ENCODE measurements around the gene PRDX3. TPM values are rescaled to one million over a fixed set of nuclear protein-coding genes. Genes with fewer than 3 reads are reported as not detected.
"Not testable (repeated sequence)": the region's sequence is repeated elsewhere in the genome, so short reads cannot be mapped to it uniquely, and the experiment has no call there.

Gene PRDX3
- total and polyA plus RNA-seq, 7 experiments from 2014 or later: 11.7 to 120 (median 36.7) TPM

- DNase-seq (no peak), ATAC-seq (no peak)
- H3K9me3 ChIP-seq (ENCODE audit: control insufficient read depth in 2 of 3, low read length in 3 of 3): no peaks in the 10 kb centered on the region
- ChIA-PET CTCF (interaction anchor here (0.8 kb wide), 1 partner anchor 46 kb away, joined by 3 read pairs; no protein-coding TSS in a partner anchor), POLR2A (interaction anchor here (1.0 kb wide), 1 partner anchor 12 kb away, joined by 3 read pairs; no protein-coding TSS in a partner anchor)
- H3K4me3 ChIP-seq (ENCODE audit: low read length): no peak overlapping the region
- intact Hi-C loops (cut with micrococcal nuclease): no loop called here
- Mint-ChIP-seq H3K4me1 (peaks cover 0 to 11% (median 0%) of the 10 kb centered on the region in 7 donors), H3K27ac (no peak overlapping the region), H3K9me3 (peaks cover 0 to 3% (median 0%) of the 10 kb centered on the region in 11 donors), H3K4me3 (no peak overlapping the region), H3K27me3 (no peaks in the 10 kb centered on the region), H3K36me3 (peaks cover 13 to 59% (median 31%) of the 10 kb centered on the region in 5 donors)
- no peaks in the 10 kb centered on the region for H3K27me3 ChIP-seq (ENCODE audit: control insufficient read depth in 2 of 2, insufficient read depth in 2 of 2, low read length in 2 of 2)
- peaks cover 0 to 85% (median 3%) of the 10 kb centered on the region in 3 experiments for H3K36me3 ChIP-seq (ENCODE audit: control insufficient read depth in 2 of 3, insufficient read depth in 3 of 3, low read length in 3 of 3)
- no peaks in the 10 kb centered on the region for H3K4me1 ChIP-seq (ENCODE audit: control insufficient read depth in 2 of 2, insufficient read depth in 2 of 2, low read length in 2 of 2)
- H3K27ac ChIP-seq (ENCODE audit: low read depth, low read length): no peak overlapping the region
These were observed 25.6 kb downstream of the PRDX3 start for GRCh38 chr10:119153041-119153440.

DNA sequence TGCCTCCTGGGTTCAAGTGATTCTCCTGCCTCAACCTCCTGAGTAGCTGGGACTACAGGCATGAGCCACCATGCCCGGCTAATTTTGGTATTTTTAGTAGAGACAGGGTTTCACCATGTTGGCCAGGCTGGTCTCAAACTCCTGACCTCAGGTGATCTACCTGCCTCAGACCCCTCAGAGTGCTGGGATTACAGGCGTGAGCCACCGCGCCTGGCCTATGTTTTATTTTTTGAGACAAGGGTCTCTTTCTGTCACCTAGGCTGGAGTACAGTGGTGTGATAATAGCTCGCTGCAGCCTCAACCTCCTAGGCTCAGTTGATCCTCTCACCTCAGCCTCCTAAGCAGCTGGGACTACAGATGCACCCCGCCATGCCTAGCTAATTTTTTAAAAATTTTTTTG is 27.0 kb downstream of the PRDX3 start:
- H3K4me1 ChIP-seq (ENCODE audit: control insufficient read depth in 2 of 2, insufficient read depth in 2 of 2, low read length in 2 of 2); POLR2A ChIA-PET; H3K27ac Mint-ChIP-seq; H3K27me3 Mint-ChIP-seq; H3K4me3 Mint-ChIP-seq; H3K9me3 Mint-ChIP-seq; H3K27ac ChIP-seq (ENCODE audit: low read depth, low read length); intact Hi-C loops (cut with micrococcal nuclease); H3K9me3 ChIP-seq (ENCODE audit: control insufficient read depth in 2 of 3, low read length in 3 of 3); ATAC-seq; H3K27me3 ChIP-seq (ENCODE audit: control insufficient read depth in 2 of 2, insufficient read depth in 2 of 2, low read length in 2 of 2); DNase-seq; H3K4me3 ChIP-seq (ENCODE audit: low read length); H3K4me1 Mint-ChIP-seq: not testable (repeated sequence)
- peaks cover 0 to 90% (median 3%) of the 10 kb centered on the region in 3 experiments for H3K36me3 ChIP-seq (ENCODE audit: control insufficient read depth in 2 of 3, insufficient read depth in 3 of 3, low read length in 3 of 3)
- CTCF ChIA-PET: interaction anchor here (1.2 kb wide), 1 partner anchor 15 kb away, joined by 4 read pairs; no protein-coding TSS in a partner anchor
- H3K36me3 Mint-ChIP-seq: peaks cover 8 to 56% (median 25%) of the 10 kb centered on the region in 5 donors

GRCh38 chr10:119149729-119150128 is 28.9 kb downstream of the PRDX3 start:
- Histone ChIP-seq H3K27me3 (ENCODE audit: control insufficient read depth in 2 of 2, insufficient read depth in 2 of 2, low read length in 2 of 2) (no peaks in the 10 kb centered on the region), H3K9me3 (ENCODE audit: control insufficient read depth in 2 of 3, low read length in 3 of 3) (no peaks in the 10 kb centered on the region), H3K36me3 (ENCODE audit: control insufficient read depth in 2 of 3, insufficient read depth in 3 of 3, low read length in 3 of 3) (peaks cover 0 to 80% (median 3%) of the 10 kb centered on the region in 3 experiments), H3K4me3 (ENCODE audit: low read length) (no peak overlapping the region), H3K4me1 (ENCODE audit: control insufficient read depth in 2 of 2, insufficient read depth in 2 of 2, low read length in 2 of 2) (no peaks in the 10 kb centered on the region), H3K27ac (ENCODE audit: low read depth, low read length) (no peak overlapping the region)
- intact Hi-C loops (cut with micrococcal nuclease): no loop called here
- Mint-ChIP-seq H3K36me3 (peaks cover 4 to 45% (median 21%) of the 10 kb centered on the region in 5 donors), H3K9me3 (peaks cover 0 to 3% (median 0%) of the 10 kb centered on the region in 11 donors), H3K4me3 (no peak overlapping the region), H3K4me1 (peaks cover 0 to 6% (median 0%) of the 10 kb centered on the region in 7 donors), H3K27ac (peak overlapping the region in 1 of 9 donors; percentile 10), H3K27me3 (no peaks in the 10 kb centered on the region)
- ATAC-seq (no peak), DNase-seq (no peak)
- ChIA-PET POLR2A (no interaction called here), CTCF (no interaction called here)

GRCh38 chr10:119149157-119149556 is 29.5 kb downstream of the PRDX3 start:
- intact Hi-C loops (cut with micrococcal nuclease): no loop called here
- ATAC-seq (no peak), DNase-seq (no peak)
- CTCF ChIA-PET: no interaction called here
- Mint-ChIP-seq H3K4me3 (no peak overlapping the region), H3K27ac (peak overlapping the region in 3 of 9 donors; percentile 34 to 58 (median 43)), H3K27me3 (no peaks in the 10 kb centered on the region), H3K9me3 (peaks cover 0 to 3% (median 0%) of the 10 kb centered on the region in 11 donors), H3K36me3 (peaks cover 4 to 39% (median 18%) of the 10 kb centered on the region in 5 donors), H3K4me1 (peaks cover 0 to 6% (median 0%) of the 10 kb centered on the region in 7 donors)
- Histone ChIP-seq H3K36me3 (ENCODE audit: control insufficient read depth in 2 of 3, insufficient read depth in 3 of 3, low read length in 3 of 3) (peaks cover 0 to 74% (median 3%) of the 10 kb centered on the region in 3 experiments), H3K27me3 (ENCODE audit: control insufficient read depth in 2 of 2, insufficient read depth in 2 of 2, low read length in 2 of 2) (no peaks in the 10 kb centered on the region), H3K4me3 (ENCODE audit: low read length) (no peak overlapping the region), H3K27ac (ENCODE audit: low read depth, low read length) (no peak overlapping the region), H3K4me1 (ENCODE audit: control insufficient read depth in 2 of 2, insufficient read depth in 2 of 2, low read length in 2 of 2) (no peaks in the 10 kb centered on the region), H3K9me3 (ENCODE audit: control insufficient read depth in 2 of 3, low read length in 3 of 3) (no peaks in the 10 kb centered on the region)
- POLR2A ChIA-PET: no interaction called here

DNA sequence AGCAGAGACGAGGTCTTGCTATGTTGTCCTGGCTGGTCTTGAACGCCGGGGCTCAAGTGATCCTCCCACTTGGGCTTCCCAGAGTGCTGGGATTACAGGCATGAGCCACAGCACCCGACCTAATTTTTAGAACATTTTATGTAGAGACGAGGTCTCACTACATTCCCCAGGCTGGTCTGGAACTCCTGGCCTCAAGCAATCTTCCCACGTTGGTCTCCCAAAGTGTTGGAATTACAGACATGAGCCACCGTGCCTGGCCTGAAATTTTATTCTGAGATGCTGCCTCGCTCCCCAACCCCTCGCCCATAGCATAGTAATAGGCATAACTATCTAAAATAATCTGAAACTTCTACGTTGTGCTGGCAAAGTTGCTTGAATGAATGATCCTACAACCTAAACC is 35.0 kb downstream of the PRDX3 start:
- intact Hi-C loops (cut with micrococcal nuclease): no loop called here
- no peaks in the 10 kb centered on the region for H3K4me1 ChIP-seq (ENCODE audit: control insufficient read depth in 2 of 2, insufficient read depth in 2 of 2, low read length in 2 of 2)
- CTCF ChIA-PET: no interaction called here

GRCh38 chr10:119140603-119141245 is 37.9 kb downstream of the PRDX3 start:
- no peak overlapping the region for H3K4me3 ChIP-seq (ENCODE audit: low read length)
- no peaks in the 10 kb centered on the region for H3K4me1 ChIP-seq (ENCODE audit: control insufficient read depth in 2 of 2, insufficient read depth in 2 of 2, low read length in 2 of 2)
- no peak for DNase-seq
- H3K27me3 Mint-ChIP-seq: no peaks in the 10 kb centered on the region
- H3K4me3 Mint-ChIP-seq: no peak overlapping the region
- H3K36me3 Mint-ChIP-seq: peaks cover 0 to 25% (median 11%) of the 10 kb centered on the region in 5 donors
- intact Hi-C loops (cut with micrococcal nuclease): no loop called here
- H3K4me1 Mint-ChIP-seq: peaks cover 4 to 19% (median 6%) of the 10 kb centered on the region in 7 donors
- H3K9me3 Mint-ChIP-seq: no peaks in the 10 kb centered on the region
- H3K27ac ChIP-seq (ENCODE audit: low read depth, low read length): no peak overlapping the region
- H3K27me3 ChIP-seq (ENCODE audit: control insufficient read depth in 2 of 2, insufficient read depth in 2 of 2, low read length in 2 of 2): no peaks in the 10 kb centered on the region
- no peaks in the 10 kb centered on the region for H3K9me3 ChIP-seq (ENCODE audit: control insufficient read depth in 2 of 3, low read length in 3 of 3)
- CTCF ChIA-PET: no interaction called here
- POLR2A ChIA-PET: no interaction called here
- peaks cover 0 to 22% (median 0%) of the 10 kb centered on the region in 3 experiments for H3K36me3 ChIP-seq (ENCODE audit: control insufficient read depth in 2 of 3, insufficient read depth in 3 of 3, low read length in 3 of 3)
- no peak for ATAC-seq
- H3K27ac Mint-ChIP-seq: peak overlapping the region in 4 of 9 donors; percentile 19 to 63 (median 30)

More for the DNA sequence above, 35.0 kb downstream of the PRDX3 start:
- ATAC-seq (no peak), DNase-seq (no peak)
- Mint-ChIP-seq H3K27ac (no peak overlapping the region), H3K36me3 (peaks cover 0 to 31% (median 13%) of the 10 kb centered on the region in 5 donors), H3K4me3 (no peak overlapping the region), H3K4me1 (peaks cover 4 to 13% (median 6%) of the 10 kb centered on the region in 7 donors), H3K9me3 (no peaks in the 10 kb centered on the region), H3K27me3 (no peaks in the 10 kb centered on the region)
- POLR2A ChIA-PET: no interaction called here
- H3K4me3 ChIP-seq (ENCODE audit: low read length): no peak overlapping the region
- H3K9me3 ChIP-seq (ENCODE audit: control insufficient read depth in 2 of 3, low read length in 3 of 3): no peaks in the 10 kb centered on the region
- peaks cover 0 to 50% (median 0%) of the 10 kb centered on the region in 3 experiments for H3K36me3 ChIP-seq (ENCODE audit: control insufficient read depth in 2 of 3, insufficient read depth in 3 of 3, low read length in 3 of 3)
- H3K27ac ChIP-seq (ENCODE audit: low read depth, low read length): no peak overlapping the region
- H3K27me3 ChIP-seq (ENCODE audit: control insufficient read depth in 2 of 2, insufficient read depth in 2 of 2, low read length in 2 of 2): no peaks in the 10 kb centered on the region

Data from naive thymus-derived CD4-positive, alpha-beta T cell (primary cell).